ENCODE data around the gene POU4F3.

POU4F3 gene

DNA sequence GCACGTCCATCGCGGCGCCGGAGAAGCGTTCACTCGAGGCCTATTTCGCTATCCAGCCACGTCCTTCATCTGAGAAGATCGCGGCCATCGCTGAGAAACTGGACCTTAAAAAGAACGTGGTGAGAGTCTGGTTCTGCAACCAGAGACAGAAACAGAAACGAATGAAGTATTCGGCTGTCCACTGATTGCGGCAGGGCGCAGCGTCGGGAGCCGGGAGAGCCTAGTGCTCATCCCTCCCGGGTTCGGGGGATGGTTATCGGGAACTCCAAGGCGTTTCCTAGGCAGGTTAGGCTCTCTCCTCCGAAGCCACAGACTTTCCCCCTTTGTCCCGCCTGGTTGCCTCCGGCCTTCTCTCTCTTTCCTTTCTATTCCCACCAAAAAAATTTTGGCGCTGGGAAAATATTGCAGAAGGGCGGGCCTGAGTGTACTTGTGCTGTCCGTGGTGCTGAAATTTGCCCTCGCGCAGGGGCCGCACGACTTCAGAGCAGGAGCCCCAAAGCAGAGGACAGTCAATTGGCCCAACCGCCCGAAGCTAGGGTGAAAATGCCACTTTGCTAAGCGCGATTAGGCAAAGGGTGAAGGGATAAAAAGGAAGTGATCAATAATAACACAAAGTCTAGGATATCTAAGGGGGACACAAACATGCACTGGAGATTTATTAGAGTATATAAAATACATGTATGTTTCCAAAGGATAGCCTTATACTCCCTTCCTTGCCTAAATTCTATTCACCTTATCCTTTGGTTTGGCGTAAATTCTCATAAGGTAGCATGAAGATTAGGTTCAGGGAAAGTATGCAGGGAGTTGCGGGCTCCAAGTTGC lies 1.8 kb downstream of the POU4F3 start:
- FAIRE-seq = no peak

DNA sequence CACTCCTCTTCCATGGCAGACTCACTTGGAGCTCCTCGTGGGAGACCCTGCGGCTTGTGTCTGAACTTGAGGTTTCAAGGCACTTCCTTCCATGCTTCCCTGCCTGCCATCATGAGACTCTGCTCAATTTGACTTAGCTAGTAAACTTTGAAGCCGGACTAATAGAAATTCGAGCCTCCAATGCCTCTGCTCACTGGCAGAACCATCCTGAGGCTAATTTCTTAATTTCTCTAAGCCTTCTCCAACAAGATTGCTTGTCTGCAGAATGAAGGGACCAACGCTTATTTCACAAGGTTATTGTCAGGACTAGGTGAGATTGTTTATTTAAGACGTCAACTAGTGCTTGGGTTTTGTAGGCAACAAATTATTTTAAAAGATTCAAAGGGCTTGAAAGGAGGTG lies 3.2 kb downstream of the POU4F3 start:
- no peak for FAIRE-seq

DNA sequence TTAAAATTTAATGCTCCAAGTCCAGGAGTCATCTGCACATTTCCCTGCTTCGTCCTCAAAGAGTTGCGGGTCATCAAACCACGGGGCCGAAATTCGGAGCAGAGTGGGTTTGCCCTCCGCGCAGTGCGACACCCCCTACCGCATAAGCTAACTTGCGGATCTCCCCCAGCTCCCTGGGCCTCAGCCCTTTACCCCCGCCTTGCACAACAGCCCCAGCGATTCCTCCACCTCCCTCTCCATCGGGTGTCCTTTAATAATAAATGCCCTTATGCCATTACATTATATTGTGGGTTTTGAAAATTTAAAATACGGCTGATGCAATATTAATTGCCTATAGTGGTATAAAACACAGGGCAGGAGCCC lies 3.9 kb downstream of the POU4F3 start:
- FAIRE-seq = no peak

DNA sequence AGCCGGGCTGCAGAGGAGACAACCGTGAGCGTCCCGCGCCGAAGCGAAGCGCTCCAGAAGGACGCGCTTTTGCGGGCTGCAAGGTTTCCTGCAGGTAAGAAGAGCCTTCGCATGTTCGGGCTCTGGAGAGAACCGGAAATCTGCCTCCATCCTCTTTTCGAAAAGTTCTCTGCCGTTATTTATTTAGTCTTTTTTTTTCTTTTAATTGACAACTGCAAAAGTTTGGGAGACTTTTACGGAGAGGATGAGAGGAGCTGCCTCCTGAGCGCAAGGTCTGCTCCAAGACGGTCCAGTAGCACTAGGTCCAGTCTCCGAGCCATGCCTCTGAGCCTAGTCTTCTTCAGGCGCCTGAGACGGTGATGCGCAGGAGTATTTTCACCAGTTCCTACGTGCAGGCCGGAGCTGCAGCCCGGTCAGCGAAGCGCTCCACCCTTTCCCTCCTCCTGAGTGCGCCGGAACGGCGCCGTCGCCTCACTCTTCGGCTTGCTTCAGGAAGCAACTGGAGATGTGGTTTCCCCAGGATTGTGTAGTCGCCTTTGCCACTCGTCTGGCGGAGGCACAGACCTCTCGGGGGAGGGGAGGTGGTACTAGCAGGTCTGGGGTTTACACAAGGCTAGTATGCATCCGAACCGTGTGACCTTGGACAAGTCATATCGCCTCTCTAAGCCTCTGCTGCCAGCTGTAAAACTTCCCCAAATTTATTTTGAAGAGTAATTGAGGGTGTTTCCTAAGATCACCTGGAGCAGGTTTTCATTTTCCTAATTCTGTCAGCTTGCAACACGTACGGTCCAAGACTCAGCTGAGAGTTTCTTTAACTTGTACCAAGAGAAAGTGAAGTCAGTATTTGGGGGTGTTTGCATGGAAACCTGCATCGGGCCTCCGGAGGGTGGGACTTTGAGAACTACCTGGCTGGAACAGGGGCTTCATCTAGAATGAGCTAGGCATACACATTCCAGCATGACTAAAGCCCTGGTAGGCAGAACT lies 4.5 kb downstream of the POU4F3 start:
- no peak for FAIRE-seq

DNA sequence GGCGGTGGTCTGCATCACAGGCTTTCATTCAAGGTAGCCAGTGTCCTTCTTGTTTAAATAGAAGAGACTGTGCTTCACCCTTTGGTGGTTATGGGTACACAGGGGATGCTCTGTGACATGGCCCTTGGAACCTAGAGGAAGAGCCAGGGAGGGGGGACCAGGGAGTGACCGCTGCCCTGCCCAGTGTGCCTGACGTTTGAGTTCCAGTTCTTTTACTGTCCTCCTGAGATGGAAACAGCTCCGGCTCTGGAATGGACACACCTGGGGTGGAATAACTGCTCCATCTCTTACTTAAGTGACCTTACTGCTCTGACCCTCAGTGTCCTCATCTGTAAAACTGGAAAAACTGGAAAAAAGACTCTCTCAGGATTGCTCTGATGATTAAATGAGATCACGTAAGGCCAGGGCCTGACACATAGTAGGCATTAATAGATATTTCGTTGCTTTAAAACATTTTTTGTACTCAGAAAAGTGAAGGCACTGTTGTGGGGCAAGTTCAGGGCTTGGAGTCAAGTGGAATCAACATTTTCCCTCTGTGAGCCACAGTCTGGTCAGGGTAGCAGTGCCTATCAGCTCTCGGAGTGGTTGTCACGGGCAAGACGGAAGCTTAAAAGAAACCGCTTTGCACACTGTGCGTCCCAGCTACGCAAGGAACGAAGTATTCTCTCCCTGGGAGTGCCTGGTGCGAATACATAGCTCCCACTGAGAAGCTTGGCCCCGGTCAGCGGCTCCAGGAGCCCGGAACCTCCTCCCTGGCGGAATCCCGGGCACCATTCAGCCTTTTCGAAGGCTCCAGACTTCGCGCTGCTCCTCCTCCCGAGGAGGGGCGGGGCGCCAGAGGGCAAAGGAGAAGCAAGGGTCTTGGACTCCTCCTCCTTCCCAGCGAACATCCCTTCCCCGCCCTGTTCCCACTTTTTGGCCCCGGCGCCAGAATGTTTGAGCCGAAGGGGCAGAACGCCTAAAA lies 5.8 kb downstream of the POU4F3 start:
- FAIRE-seq = no peak

DNA sequence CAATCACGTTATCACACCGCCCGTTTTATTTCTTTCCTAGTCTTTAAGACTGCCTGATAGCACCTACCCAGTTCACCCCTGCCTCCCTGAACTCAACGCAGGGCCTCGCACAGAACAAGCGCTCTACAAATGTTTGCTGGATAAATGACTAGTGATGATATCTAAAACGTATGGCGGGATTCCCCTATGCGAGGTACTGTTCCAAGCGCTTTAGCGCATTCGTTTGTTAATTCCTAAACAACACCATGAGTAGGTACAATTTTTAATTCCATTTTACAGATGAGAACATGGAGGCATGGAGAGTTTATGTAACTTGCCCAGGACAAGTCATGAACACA lies 6.6 kb downstream of the POU4F3 start:
- no peak for FAIRE-seq

DNA sequence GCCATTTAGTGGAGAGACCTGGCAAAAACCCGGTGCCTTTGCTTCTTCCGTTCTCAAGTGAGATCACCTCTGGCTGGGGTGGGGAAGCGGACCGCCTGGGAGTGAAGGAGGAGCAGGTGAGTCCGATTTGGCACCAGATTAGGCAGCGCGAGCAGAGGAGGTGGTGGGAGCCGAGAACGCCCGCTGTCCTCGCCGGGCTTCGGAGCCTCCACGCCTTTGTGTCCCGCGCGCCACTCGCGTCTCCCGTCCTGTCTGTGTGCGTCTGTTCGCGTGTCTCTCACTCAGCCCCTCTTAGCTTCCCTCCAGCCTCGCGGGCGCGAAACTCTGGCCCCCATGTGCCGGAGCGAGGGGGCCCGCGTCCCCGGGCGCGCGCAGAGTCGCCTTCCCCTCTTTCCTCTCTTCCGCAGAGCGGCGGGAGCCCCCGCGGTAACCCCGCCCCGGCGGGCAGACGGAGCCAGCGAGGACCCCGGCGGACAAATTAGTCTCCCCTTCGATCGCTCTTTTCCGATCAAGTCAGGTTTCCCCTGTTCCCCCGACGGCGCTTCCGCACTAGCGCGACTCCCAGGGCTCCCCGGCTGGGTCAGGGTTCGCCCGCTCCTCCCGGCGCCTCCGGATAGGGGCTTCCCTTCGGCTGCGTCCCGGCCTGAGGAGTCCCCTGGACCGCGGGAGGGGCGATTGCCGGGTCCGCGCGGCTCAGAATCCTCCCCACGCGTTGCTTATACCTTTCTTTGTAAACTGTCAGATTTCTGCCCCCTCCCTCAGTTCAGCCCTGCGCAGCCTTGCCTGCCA lies 7.1 kb downstream of the POU4F3 start:
- no peak for FAIRE-seq

DNA sequence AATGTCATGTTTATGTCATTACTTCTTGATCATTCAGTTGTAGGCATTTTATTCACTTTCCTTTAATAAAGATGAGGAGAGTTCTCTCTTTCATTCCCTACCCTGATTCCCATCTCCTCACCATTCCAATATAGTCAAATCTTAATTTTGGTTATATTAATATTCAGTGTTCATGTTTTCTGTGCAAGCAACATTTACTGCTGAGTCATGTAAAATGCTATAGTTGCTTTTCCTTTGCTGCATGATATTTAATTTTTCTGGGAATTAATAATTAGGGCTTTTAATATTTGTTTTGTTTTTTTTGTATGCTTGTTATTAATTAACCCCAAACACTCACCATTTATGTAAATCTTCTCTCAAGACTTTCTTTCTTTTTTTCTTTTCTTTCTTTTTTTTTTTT lies 18.5 kb downstream of the POU4F3 start:
- no peak for FAIRE-seq

DNA sequence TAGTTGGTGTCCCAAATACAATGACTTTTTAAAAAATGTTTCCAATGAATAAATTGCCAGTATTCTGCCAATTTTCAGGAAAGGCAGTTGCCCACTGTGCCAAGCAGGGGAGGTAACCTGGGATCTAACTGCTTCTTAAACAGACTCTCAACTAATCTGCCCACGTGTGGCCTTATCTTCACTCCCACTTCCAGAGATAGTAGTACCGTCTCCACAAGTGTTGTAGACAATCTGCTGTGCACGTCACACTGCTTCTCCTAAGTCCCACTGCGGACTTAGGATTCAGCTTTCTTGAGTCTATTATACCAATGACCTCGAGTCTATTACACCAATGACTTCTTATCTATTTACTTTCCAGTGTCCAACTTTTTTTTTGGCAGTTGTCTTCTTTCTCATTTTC lies 21.2 kb downstream of the POU4F3 start:
- no peak for FAIRE-seq

DNA sequence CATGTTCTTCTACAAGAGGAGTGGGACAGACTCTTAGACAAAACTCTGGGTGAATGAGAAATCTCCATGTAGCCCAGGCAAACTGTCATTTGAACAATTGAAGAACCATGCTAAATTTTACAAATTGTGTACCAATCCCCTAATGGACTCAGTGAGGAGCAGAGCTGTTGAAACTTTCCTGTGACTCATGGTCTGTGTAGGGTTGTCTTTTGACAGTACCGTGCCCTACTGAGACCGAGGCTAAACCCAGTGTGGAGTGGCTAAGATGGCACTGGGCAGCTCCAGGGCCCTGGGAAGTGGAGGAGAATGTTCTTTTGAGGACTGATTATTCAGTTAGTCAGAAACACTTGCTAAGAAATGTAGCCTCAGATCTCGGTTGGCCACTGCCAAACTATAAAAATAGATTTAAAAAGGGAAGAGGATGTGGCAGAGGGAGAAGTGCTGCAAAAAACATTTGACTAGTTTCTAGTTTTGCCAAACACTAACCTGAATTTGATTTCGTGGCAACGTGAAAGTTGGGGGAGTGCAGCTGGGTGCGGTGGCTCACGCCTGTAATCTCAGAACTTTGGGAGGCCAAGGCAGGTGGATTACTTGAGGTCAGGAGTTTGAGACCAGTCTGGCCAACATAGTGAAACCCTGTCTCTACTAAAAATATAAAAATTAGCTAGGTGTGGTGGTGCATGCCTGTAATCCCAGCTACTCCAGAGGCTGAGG lies 24.7 kb downstream of the POU4F3 start:
- FAIRE-seq = no peak

DNA sequence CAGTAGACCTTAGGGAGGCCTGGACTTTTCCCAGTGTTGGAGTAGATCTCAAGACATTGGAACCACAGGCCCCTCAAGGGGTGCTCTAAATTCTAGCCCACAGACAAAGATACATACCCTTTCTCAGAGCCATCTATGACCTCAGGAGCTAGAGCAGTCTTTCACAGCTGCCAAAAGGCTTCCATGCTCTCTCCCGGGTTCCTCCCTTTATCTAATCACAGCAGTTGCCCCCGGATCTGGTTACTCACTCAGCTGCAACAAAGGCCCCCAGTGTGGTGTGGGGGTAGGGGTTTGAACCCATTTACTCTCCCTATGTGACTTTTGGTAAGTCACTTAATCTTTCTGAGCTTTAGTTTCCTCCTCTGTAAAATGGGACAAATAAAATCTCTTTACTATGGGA lies 27.0 kb downstream of the POU4F3 start:
- FAIRE-seq = no peak

DNA sequence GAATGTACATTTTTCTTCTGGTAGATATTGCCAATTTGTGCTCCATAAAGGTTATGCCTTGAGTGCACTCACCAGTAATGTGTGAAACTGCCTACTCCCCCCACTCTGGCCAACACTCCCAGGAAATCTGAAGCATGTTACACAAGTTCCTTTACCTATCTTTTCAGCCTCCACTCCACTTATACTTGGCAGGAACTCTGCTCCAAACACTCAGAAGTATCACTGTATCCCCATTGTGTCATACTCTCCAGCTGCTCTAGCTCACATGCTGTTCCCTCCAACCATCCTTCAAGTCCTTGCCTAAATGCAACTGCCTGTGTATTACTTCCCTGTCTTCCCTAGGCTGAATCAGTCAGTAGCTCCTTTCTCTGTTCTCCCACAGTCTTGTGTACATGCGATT lies 28.3 kb downstream of the POU4F3 start:
- no peak for FAIRE-seq

DNA sequence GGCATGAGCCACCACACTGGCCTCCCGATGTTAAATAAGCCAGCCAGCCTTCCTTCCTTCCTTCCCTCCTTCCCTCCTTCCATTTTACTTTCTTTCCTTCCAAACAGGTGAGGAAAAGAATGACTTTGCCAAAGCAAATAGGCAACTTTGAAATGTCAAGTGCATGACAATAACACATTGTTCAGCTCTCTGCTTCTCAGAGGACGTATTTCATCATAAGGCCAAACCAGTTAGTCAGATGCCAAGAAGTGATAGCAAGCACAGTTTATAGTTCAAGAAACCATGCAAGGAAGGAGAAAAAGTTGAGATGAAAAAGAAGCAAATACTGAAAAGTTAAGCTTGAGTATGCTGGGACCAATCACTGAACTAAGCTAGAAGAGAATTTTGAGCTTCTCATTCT lies 29.5 kb downstream of the POU4F3 start:
- FAIRE-seq = no peak

DNA sequence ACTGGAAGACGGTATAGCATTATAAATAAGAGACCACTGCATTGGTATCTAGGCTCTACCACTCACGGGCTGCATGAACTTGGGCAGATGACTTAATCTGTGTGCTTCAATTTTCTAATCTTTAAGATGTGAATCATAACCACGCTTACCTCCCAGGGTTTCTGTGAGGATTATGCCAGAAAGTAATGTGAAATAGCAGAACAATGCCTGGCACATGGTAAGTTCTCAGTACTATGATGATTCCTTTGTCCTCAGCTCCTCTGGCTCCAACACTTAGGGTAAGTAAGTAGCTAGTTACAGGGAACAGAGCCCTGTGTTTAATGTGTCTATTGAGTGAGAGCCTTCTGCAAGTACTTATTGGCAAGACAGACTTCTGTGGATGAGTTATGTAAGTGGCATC lies 31.1 kb downstream of the POU4F3 start:
- FAIRE-seq = no peak

DNA sequence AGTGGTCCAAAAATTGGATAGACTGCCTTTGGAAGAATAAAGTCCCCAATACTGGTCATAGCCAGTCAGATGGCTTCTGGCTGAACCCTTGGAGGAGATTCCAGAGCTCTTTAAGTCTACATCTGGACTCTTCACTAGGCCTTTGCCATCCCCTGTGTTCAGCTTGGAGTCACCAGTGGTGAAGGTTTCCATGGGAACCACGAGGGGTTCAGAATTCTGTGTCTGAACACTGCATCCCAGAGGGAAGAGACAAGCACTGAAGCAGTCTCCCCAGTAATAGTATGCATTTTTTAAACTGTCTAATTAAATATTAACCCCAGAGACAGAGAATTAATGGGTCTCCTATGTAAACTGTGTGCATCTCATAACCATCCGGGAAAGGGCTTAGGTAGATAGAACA lies 38.2 kb downstream of the POU4F3 start:
- FAIRE-seq = no peak

DNA sequence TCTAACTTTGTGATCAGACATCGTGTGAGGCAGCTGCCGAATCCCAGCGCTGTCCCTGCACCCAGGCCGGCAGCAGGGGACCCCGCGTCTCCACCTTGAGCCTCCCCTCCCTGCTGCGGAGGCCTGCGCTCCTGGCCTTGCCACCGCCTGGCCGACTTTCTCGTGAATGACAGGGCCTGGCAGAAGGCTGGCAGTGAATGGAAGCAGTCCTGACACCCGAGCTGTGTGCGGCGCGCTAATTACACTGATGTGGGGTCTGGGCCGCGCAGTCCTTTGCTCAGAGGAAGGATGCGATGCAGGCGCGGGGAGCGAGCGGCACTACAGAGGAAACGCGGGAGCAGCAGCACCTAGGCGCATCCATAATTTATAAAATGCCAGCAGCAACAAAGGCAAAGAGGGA lies 40.3 kb downstream of the POU4F3 start:
- no peak for FAIRE-seq

DNA sequence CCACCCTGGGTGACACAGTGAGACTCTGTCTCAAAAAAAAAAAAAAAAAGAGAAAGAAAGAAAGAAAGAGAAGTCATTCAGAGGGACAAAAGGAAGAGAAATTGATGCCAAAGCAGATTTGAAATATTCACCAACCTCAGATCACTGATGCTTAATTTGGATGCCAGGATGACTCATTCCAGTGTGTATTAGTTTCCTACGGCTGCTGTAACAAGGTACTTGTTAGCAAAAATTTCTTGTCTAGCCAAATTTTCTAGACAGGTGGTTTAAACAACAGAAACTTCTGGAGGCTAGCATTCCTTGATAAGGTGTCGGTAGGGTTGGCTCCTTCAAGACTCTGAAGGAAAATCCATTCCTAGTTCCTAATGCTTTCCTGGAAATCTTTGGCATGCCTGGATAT lies 42.1 kb downstream of the POU4F3 start:
- no peak for FAIRE-seq

DNA sequence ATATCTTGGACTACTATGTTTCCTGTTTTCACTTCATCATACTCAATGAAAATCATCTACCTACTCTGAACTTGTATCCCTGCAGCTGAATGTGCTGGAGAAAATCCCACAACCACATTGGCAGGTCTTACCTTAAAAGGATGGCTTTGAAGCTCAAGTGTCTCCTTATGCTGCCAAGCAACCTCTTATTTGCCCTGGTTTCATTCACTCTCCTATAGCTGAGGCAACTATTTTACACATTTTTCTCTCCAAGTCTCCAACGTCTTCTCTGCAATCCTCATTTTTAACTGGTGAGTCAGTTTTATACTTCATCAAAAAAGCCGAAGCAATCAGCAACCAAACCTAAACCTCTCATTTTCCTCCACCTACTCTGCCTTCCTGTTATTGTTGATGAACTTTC lies 49.7 kb downstream of the POU4F3 start:
- no peak for FAIRE-seq

DNA sequence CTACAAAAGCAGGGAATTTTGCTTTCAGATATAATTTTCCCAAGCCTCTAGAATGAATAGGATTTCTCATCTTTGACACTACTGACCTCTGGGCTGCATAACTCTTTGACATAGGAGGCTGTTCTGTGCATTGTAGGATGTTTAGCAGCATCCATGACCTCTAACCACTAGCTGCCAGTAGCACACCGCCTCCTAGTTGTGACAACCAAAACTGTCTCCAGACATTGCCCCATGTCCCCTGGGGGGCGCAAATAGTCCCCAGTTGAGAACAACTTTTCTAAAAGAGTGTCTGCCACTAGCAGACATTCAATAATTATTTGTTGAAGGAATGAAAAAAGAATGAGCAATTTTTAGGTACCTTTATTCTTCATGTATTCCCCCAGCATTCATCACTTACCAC lies 51.8 kb downstream of the POU4F3 start:
- FAIRE-seq = no peak

All from G401.6 (cell line).